Fibroblast of lung (primary cell): ENCODE results near the gene COL9A1. TPM values are rescaled to one million over a fixed set of nuclear protein-coding genes. Genes with fewer than 3 reads are reported as not detected.

ENCODE experiments used
- DNase-seq, 2 donors: peaks; one replicate each; pipeline versions ENCODE4 v3.0.0 to v3.0.0-alpha.2; 2010; ENCODE audit warnings: low read depth in 2 of 2
- H2AFZ ChIP-seq: 2 replicates; pipeline ENCODE4 v1.5.1; 2012; ENCODE audit warnings: low read length, control low read depth, inconsistent platforms
- H3K27ac ChIP-seq: 2 replicates; pipeline ENCODE4 v1.5.1; 2011; ENCODE audit warnings: low read length, control low read depth; ENCODE audit not compliant: insufficient read depth
- H3K27me3 ChIP-seq: 2 replicates; pipeline ENCODE4 v1.5.1; 2011; ENCODE audit warnings: mild to moderate bottlenecking, low read length; ENCODE audit not compliant: control insufficient read depth, insufficient read depth
- H3K36me3 ChIP-seq: 2 replicates; pipeline ENCODE4 v1.5.1; 2011; ENCODE audit warnings: low read length; ENCODE audit not compliant: control insufficient read depth, insufficient read depth
- H3K4me1 ChIP-seq: 2 replicates; pipeline ENCODE4 v1.5.1; 2011; ENCODE audit warnings: low read length; ENCODE audit not compliant: control insufficient read depth, insufficient read depth; ENCODE audit errors: extremely low read depth
- H3K4me2 ChIP-seq: 2 replicates; pipeline ENCODE4 v1.5.1; 2011; ENCODE audit warnings: low read length, control low read depth; ENCODE audit not compliant: insufficient read depth; ENCODE audit errors: extremely low read depth
- H3K4me3 ChIP-seq, 4 experiments: fragments of 200-600 bp in 1 of 4; sonication (generic) in 1 of 4; replicated peaks in 1 of 4; 2 replicates each; pipeline ENCODE4 v1.5.1; 2011 to 2016; ENCODE audit warnings: low read length in 4 of 4, low read depth in 3 of 4, mild to moderate bottlenecking in 3 of 4, control low read depth in 2 of 4, inconsistent platforms in 1 of 4, mixed read lengths in 1 of 4; ENCODE audit not compliant: insufficient read depth in 1 of 4; ENCODE audit errors: control extremely low read depth in 1 of 4
- H3K79me2 ChIP-seq: 2 replicates; pipeline ENCODE4 v1.5.1; 2012; ENCODE audit warnings: mild to moderate bottlenecking, low read length, inconsistent platforms; ENCODE audit not compliant: control insufficient read depth, insufficient read depth
- H3K9ac ChIP-seq: 2 replicates; pipeline ENCODE4 v1.5.1; 2011; ENCODE audit warnings: mild to moderate bottlenecking, low read length, control low read depth; ENCODE audit not compliant: insufficient read depth
- H3K9me3 ChIP-seq: 2 replicates; pipeline ENCODE4 v1.5.1; 2012; ENCODE audit warnings: low read depth, low read length; ENCODE audit not compliant: control insufficient read depth, insufficient read depth
- H4K20me1 ChIP-seq: 2 replicates; pipeline ENCODE4 v1.5.1; 2011; ENCODE audit warnings: low read length; ENCODE audit not compliant: control insufficient read depth, insufficient read depth; ENCODE audit errors: extremely low read depth
- CTCF ChIP-seq, 2 donors: IDR thresholded peaks in 1 of 2; conservative IDR thresholded peaks in 1 of 2; 1 replicate in 1 of 2; 2 replicates in 1 of 2; pipeline ENCODE4 v1.5.1; 2011 to 2012; ENCODE audit warnings: low read length in 2 of 2, control low read depth in 1 of 2, inconsistent platforms in 1 of 2, low read depth in 1 of 2, mild to moderate bottlenecking in 1 of 2
- EZH2 ChIP-seq: IDR thresholded peaks from 2 replicates; pipeline ENCODE4 v1.5.1; 2012; ENCODE audit warnings: low read length, control low read depth, mild to moderate bottlenecking; ENCODE audit errors: missing control alignments
- polyA plus RNA-seq, 2 donors: library from polyadenylated mRNA; depleted of rRNA in 1 of 2; stranded (reverse) in 1 of 2; unstranded in 1 of 2; fragments of >200 nt; gene quantifications; 2 replicates each; pipeline ENCODE4 v1.2.1, GENCODE V29; 2011 to 2012; ENCODE audit warnings: missing spikeins in 1 of 2
- total RNA-seq: library from RNA; depleted of rRNA; stranded (reverse); fragments of >200 nt; gene quantifications from 2 replicates; pipeline ENCODE4 v1.2.1, GENCODE V29; 2014

The COL9A1 gene
- total and polyA plus RNA-seq, 2 donors (not counting 1 experiment from before 2014, with no cell fraction given) = not detected

GRCh38 chr6:70221715-70222438, 81.0 kb downstream of the COL9A1 start:
- no peaks in the 10 kb centered on the region for H3K4me1 ChIP-seq
- H4K20me1 ChIP-seq = no peaks in the 10 kb centered on the region
- H3K36me3 ChIP-seq = no peaks in the 10 kb centered on the region
- no peaks in the 10 kb centered on the region for H3K79me2 ChIP-seq
- DNase-seq = no peak
- no peak overlapping the region for H3K27ac ChIP-seq
- no peak overlapping the region for H3K9ac ChIP-seq
- no peaks in the 10 kb centered on the region for H3K9me3 ChIP-seq
- H2AFZ ChIP-seq = no peak overlapping the region
- no peak overlapping the region for H3K4me3 ChIP-seq
- H3K4me2 ChIP-seq = no peak overlapping the region
- TF ChIP-seq CTCF (conservative IDR thresholded peaks at IDR 0.05 in 1 of 2, IDR thresholded peaks at IDR 0.05 in 1 of 2; ENCODE audit: low read depth in 1 of 2, low read length in 2 of 2) (no peak), EZH2 (no peak)
- no peaks in the 10 kb centered on the region for H3K27me3 ChIP-seq

- H3K9ac ChIP-seq = no peak overlapping the region
- no peak overlapping the region for H3K27ac ChIP-seq
- H3K27me3 ChIP-seq = no peaks in the 10 kb centered on the region
- no peak overlapping the region for H3K4me3 ChIP-seq
- no peaks in the 10 kb centered on the region for H3K9me3 ChIP-seq
- H3K4me1 ChIP-seq = no peaks in the 10 kb centered on the region
- no peaks in the 10 kb centered on the region for H4K20me1 ChIP-seq
- H2AFZ ChIP-seq = no peak overlapping the region
- H3K36me3 ChIP-seq = no peaks in the 10 kb centered on the region
- peak; percentile 14 to 53 for DNase-seq
- H3K4me2 ChIP-seq = no peak overlapping the region
- TF ChIP-seq CTCF (conservative IDR thresholded peaks at IDR 0.05 in 1 of 2, IDR thresholded peaks at IDR 0.05 in 1 of 2; ENCODE audit: low read depth in 1 of 2, low read length in 2 of 2) (peak; percentile 49 to 56), EZH2 (no peak)
- H3K79me2 ChIP-seq = no peaks in the 10 kb centered on the region
Observed at GRCh38 chr6:70221025-70221714, 81.7 kb downstream of the COL9A1 start.

GRCh38 chr6:70219943-70220613, 82.8 kb downstream of the COL9A1 start:
- Histone ChIP-seq H3K79me2 (no peaks in the 10 kb centered on the region), H3K4me2 (no peak overlapping the region), H3K27me3 (no peaks in the 10 kb centered on the region), H4K20me1 (no peaks in the 10 kb centered on the region), H3K4me1 (no peaks in the 10 kb centered on the region), H3K36me3 (no peaks in the 10 kb centered on the region), H3K4me3 (no peak overlapping the region), H2AFZ (no peak overlapping the region), H3K27ac (no peak overlapping the region), H3K9me3 (no peaks in the 10 kb centered on the region), H3K9ac (no peak overlapping the region)
- DNase-seq = no peak
- no peak for TF ChIP-seq EZH2
